ENCODE measurements around the gene GPR61. TPM values are rescaled to one million over a fixed set of nuclear protein-coding genes. Genes with fewer than 3 reads are reported as not detected.

GPR61 gene
- total and polyA plus RNA-seq, 3 donors from 2014 or later, result 0.91 to 4.1 (median 2.5) TPM

DNA sequence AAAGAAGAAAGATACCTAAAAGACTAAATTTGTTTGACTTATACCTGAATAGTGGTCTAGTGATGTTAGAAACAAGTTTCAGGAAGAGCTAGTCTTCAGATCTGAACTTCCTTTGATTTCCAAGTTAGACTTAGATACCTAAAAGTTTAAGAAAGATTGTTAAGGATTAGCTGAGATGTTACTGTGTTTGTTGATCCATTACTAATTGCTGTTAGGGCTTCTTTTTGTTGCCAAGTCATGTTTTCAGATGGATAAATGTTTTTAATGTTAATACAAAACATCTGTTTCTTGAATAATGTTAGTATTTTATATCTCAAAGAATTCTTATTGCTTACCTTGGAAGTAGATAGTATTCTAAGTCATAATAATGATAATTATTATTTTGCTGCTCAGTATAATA, 20.3 kb downstream of the GPR61 start:
- intact Hi-C loops (cut with DNase I; ENCODE audit: low total_unique reads), result no loop called here
- no peak overlapping the region for H3K27ac ChIP-seq
- no peaks in the 10 kb centered on the region for H3K9me3 ChIP-seq
- no peak overlapping the region for H3K4me3 ChIP-seq
- peaks cover 4% of the 10 kb centered on the region for H3K4me1 ChIP-seq
- DNase-seq, result no peak
- no peaks in the 10 kb centered on the region for H3K27me3 ChIP-seq
- TF ChIP-seq, protein P1, sequence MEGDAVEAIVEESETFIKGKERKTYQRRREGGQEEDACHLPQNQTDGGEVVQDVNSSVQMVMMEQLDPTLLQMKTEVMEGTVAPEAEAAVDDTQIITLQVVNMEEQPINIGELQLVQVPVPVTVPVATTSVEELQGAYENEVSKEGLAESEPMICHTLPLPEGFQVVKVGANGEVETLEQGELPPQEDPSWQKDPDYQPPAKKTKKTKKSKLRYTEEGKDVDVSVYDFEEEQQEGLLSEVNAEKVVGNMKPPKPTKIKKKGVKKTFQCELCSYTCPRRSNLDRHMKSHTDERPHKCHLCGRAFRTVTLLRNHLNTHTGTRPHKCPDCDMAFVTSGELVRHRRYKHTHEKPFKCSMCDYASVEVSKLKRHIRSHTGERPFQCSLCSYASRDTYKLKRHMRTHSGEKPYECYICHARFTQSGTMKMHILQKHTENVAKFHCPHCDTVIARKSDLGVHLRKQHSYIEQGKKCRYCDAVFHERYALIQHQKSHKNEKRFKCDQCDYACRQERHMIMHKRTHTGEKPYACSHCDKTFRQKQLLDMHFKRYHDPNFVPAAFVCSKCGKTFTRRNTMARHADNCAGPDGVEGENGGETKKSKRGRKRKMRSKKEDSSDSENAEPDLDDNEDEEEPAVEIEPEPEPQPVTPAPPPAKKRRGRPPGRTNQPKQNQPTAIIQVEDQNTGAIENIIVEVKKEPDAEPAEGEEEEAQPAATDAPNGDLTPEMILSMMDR (IDR thresholded peaks at IDR 0.05), result no peak
- no peak for TF ChIP-seq POLR2A (IDR thresholded peaks at IDR 0.05)
- no peaks in the 10 kb centered on the region for H3K36me3 ChIP-seq (ENCODE audit: low read depth, missing control alignments)

DNA sequence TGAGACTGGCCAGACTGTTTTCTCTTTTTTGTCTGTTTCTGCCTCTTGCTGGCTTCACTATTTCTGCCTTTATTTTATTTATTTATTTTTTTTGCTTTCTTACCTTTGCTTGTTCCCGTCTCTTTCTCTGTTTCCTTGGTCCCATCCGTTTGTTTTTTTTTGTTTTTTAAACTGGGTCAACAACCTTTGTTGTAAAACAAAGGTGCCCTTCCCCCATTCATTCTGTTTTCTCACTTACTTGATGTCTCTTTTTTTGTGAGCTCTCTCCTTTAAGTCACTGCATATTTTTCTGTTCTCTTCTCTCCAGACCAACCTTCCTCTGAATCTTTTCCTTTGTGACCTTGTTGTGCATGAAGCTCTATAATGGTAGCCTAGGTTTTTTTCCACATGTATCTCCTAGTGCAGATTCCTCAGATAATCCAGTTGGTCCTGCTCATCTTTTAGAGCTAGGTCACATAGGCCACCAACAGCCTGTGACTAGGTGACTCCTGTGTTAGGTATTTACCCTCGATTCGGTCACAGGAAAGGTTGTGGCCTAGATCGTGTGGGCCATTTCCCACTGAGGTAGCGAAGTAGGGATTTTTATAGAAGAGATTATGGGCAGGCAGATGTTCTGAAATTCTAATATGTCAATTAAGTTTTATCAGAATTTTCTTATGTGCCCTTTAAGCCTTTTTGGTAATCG, 24.7 kb downstream of the GPR61 start:
- WGBS, 2 donors, result 84 to 86% methylated on average over 7 of the region's 7 CpGs
- Histone ChIP-seq H3K4me3 (no peak overlapping the region), H3K9me3 (no peaks in the 10 kb centered on the region), H3K27me3 (no peaks in the 10 kb centered on the region), H3K4me1 (peaks cover 4% of the 10 kb centered on the region), H3K36me3 (ENCODE audit: low read depth, missing control alignments) (no peaks in the 10 kb centered on the region), H3K27ac (no peak overlapping the region)
- intact Hi-C loops (cut with DNase I; ENCODE audit: low total_unique reads), result no loop called here
- TF ChIP-seq POLR2A (IDR thresholded peaks at IDR 0.05), result no peak
- no peak for DNase-seq

DNA sequence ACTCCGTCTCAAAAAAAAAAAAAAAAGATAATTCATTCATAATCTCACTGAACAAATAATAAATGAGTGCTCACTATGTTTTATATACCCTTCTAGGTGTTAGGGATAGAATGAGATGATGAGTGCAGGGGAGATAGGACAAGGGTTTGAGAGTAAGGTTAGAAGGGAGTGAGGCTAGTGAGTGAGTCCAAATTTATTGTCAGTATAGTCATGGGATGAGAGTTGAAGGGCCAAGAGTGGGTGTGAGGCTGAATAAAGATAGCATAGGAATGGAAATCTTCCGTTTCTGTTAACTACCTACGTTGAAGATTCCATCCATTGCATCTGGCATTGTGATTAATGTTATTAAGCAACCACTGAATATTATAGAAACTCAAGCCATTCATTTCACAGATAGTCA, 25.6 kb downstream of the GPR61 start:
- no peaks in the 10 kb centered on the region for H3K4me1 ChIP-seq
- H3K27ac ChIP-seq, result no peak overlapping the region
- no peak for DNase-seq
- no peak overlapping the region for H3K4me3 ChIP-seq
- WGBS, 2 donors, result 92 to 95% methylated on average over 3 of the region's 3 CpGs
- no peaks in the 10 kb centered on the region for H3K36me3 ChIP-seq (ENCODE audit: low read depth, missing control alignments)
- intact Hi-C loops (cut with DNase I; ENCODE audit: low total_unique reads), result no loop called here
- no peaks in the 10 kb centered on the region for H3K27me3 ChIP-seq
- no peaks in the 10 kb centered on the region for H3K9me3 ChIP-seq
- no peak for TF ChIP-seq POLR2A (IDR thresholded peaks at IDR 0.05)
- TF ChIP-seq, protein P1 (IDR thresholded peaks at IDR 0.05), result no peak

DNA sequence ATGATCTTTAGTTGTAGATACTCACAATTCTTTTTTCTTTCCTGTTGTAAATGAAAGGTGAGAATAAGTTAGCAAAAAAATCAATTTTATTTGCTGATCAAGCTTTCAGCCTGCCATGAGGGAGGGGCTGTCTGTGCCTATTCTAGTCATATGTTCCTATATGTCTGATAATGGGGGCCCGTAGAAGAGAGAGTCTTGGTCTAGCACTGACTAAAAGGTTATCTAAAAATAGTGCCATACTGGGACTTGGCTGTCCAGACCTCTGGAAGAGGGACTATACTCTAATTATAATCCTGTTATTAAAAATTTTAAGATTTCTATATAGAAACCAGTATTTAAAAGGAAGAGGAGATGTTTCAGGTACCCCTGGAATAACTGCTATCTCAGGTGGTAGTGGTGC, 27.3 kb downstream of the GPR61 start:
- no peak overlapping the region for H3K27ac ChIP-seq
- H3K36me3 ChIP-seq (ENCODE audit: low read depth, missing control alignments), result no peaks in the 10 kb centered on the region
- no peak for TF ChIP-seq POLR2A (IDR thresholded peaks at IDR 0.05)
- TF ChIP-seq, protein P1 (IDR thresholded peaks at IDR 0.05), result no peak
- peaks cover 4% of the 10 kb centered on the region for H3K4me1 ChIP-seq
- DNase-seq, result no peak
- no peak overlapping the region for H3K4me3 ChIP-seq
- intact Hi-C loops (cut with DNase I; ENCODE audit: low total_unique reads), result no loop called here
- 64 to 81% methylated on average over 1 of the region's 1 CpG for WGBS, 2 donors
- H3K9me3 ChIP-seq, result no peaks in the 10 kb centered on the region
- no peaks in the 10 kb centered on the region for H3K27me3 ChIP-seq

DNA sequence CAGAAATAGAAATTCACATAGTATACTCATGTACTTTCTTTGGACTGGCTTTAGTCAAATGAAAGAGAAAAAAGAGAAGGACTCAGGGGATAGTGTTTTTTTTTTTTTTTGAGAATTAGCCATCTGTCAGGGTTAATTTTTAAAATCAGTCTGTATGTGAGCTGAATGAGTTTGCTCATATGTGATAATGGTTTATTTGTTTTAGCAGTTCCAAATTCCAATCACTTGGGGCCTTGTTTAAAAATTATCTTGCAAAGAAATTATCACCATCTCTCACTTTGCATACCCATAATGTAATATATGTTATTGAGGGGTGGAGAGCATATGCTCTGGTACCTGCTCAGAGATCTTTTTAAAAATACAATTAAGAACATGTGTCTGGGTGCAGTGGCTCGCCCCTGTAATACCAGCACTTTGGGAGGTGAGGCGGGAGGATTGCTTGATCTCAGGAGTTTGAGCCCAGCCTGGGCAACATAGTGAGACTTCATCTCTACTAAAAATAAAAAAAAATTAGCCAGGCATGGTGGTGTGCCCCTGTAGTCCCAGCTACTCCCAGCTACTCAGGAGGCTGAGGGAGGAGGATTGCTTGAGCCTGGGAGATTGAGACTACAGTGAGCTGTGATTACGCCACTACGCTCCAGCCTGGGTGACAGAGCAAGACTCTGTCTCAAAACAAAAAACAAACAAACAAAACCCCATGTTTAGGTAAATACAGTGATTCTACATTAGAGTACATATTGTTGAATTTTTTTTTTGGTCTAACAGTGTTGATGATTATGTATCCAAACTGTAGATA, 28.4 kb downstream of the GPR61 start:
- Histone ChIP-seq H3K9me3 (no peaks in the 10 kb centered on the region), H3K4me3 (no peak overlapping the region), H3K36me3 (ENCODE audit: low read depth, missing control alignments) (no peaks in the 10 kb centered on the region), H3K4me1 (peaks cover 4% of the 10 kb centered on the region), H3K27me3 (no peaks in the 10 kb centered on the region), H3K27ac (no peak overlapping the region)
- intact Hi-C loops (cut with DNase I; ENCODE audit: low total_unique reads), result no loop called here
- 92 to 93% methylated on average over 4 of the region's 4 CpGs for WGBS, 2 donors
- TF ChIP-seq, protein P1 (IDR thresholded peaks at IDR 0.05), result no peak
- no peak for TF ChIP-seq POLR2A (IDR thresholded peaks at IDR 0.05)
- DNase-seq, result no peak
